Ovary (tissue), 3 donors: ENCODE data around the gene RELL1.

Source experiments
- CTCF ChIP-seq, 3 donors: fragments of 450-650 bp in 2 of 3; fragments of 200-600 bp in 1 of 3; IDR thresholded peaks; one replicate each; pipeline versions ENCODE4 v1.5.1 to v1.8.0; 2016 to 2022; ENCODE audit warnings: antibody characterized with exemption in 3 of 3, mild to moderate bottlenecking in 1 of 3
- EP300 ChIP-seq: sonication (generic); formaldehyde crosslinking; IDR thresholded peaks from one replicate; pipeline ENCODE4 v1.6.1; 2017; ENCODE audit warnings: antibody characterized with exemption
- POLR2A ChIP-seq: fragments of 450-650 bp; IDR thresholded peaks from one replicate; pipeline ENCODE4 v1.6.1; 2017; ENCODE audit warnings: antibody characterized with exemption, mild to moderate bottlenecking, moderate library complexity
- donor health status: DM: no; HTN: no; CAD: no.

- TF ChIP-seq CTCF (IDR thresholded peaks at IDR 0.05), result no peak
- no peak for TF ChIP-seq EP300
- no peak for TF ChIP-seq POLR2A
Measured at GRCh38 chr4:37717576-37717975, 31.4 kb upstream of the RELL1 start.
